ENCODE data around the gene SSBP1.
"Not testable (repeated sequence)": the region's sequence is repeated elsewhere in the genome, so short reads cannot be mapped to it uniquely, and the experiment has no call there.

SSBP1 gene, protein sequence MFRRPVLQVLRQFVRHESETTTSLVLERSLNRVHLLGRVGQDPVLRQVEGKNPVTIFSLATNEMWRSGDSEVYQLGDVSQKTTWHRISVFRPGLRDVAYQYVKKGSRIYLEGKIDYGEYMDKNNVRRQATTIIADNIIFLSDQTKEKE
- 52.4 to 77.5 (median 56.9) reads per million in 4 donors for total RNA-seq

DNA sequence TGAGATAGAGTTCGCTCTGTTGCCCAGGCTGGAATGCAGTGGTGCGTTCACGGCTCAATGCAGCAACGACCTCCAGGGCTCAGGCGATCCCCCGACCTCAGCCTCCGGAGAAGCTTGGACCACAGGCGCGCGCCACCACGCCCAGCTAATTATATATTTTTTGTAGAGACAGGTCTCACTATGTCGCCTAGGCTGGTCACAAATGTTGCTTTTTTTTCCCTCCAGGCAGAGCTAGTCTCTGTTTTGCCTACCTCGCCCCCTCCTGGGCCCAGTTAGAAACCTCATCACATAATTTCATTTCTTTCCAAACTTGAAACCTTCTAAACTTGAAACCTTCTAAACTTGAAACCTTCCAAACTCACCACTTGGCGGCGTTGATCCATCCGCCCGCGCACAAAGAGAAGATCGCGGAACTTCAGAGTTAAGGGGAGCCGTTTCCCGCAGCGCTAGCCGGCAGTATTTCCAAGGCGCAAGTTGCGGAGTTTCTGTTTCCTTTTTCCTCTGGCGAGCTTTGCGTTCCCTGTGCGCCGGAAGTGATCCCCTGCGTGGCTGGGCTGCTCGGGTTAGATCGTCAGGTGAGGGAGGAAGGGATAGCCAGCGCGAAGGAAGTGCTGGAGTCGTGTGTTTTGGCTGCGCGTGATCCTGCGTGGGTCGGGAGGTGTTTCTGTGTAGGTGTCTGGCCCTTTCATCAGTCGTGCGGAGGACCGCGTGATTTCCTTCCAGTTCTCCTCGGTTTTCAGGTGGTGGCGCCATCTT, at the start of gene SSBP1:
Gene SSBP1, plus strand, starts transcription at position 523 of the 756 bp plus-strand sequence. CDS start 809 bp downstream, outside the sequence.
- peak; percentile 77 to 97 (median 86) for DNase-seq

GRCh38 chr7:141689072-141689825, 48.9 kb upstream of the SSBP1 start:
- DNase-seq: not testable (repeated sequence)

DNA sequence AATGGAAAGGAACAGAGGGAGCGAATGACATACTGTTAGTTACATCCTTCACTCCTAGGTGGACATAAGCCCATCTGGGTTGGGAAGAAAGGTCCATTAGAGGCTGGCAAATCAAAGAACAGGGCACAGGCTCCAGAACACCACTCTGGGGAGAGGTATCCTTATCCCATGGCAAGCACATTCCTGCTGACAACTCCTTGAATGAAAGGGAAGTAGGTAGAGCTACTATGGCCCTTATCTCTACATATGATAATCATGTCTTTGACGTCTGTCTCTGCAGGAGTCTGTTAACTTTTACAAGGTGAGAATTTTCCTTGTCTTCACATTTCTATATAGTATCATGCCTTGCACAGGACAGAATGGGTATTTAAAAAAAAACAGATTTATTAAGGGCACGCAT, 46.6 kb upstream of the SSBP1 start:
- no peak for DNase-seq

- no peak for DNase-seq
Observed at GRCh38 chr7:141691961-141692360, 46.2 kb upstream of the SSBP1 start.

DNA sequence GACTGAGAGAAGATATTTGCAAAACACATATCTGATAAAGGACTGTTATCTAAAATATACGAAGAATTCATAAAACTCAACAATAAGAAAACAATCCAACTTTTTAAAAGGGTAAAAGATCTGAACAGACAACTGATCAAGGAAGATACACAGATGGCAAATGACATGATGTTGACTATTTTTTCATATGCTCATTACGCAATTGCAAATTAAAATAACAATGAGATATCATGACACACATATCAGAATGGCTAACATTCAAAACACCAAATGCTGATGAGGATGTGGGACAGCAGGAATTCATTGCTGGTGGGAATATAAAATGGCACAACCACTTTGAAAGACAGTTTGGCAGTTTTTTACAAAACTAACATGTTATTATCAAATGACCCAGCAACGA, 45.1 kb upstream of the SSBP1 start:
- no peak for DNase-seq

- no peak for DNase-seq
Observed at GRCh38 chr7:141695803-141696289, 42.3 kb upstream of the SSBP1 start.

GRCh38 chr7:141696348-141696747, 41.8 kb upstream of the SSBP1 start:
- DNase-seq: no peak

DNA sequence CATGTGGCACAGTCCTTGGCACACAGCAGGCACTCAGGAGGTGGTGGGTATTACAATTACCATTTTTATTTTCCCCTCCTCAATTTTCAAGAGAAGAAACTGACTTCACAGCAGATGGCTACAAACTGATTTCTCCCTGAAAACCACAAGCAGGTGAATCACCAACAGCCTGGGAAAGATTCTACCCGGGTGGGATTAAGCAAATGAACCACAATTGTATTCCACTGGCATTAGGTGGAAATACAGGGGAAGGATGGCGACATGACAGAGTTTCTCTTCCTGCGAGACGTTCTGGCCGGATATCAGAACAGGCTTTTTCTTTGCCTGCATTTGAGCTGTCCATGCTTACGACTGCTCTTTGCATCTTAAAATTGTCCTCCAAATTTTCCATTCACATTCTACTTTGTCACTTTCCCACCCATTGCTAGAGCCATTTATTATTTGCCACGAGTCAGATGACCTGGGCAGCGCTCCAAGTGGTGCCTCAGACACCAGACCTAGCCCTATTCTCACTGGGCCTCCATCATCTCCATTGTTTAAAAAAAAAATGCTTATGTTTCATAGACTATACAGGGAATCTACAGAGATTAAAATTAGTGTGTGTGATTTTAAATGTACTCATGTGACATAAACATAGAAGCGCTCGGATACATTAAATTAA, 40.8 kb upstream of the SSBP1 start:
- no peak for DNase-seq

DNA sequence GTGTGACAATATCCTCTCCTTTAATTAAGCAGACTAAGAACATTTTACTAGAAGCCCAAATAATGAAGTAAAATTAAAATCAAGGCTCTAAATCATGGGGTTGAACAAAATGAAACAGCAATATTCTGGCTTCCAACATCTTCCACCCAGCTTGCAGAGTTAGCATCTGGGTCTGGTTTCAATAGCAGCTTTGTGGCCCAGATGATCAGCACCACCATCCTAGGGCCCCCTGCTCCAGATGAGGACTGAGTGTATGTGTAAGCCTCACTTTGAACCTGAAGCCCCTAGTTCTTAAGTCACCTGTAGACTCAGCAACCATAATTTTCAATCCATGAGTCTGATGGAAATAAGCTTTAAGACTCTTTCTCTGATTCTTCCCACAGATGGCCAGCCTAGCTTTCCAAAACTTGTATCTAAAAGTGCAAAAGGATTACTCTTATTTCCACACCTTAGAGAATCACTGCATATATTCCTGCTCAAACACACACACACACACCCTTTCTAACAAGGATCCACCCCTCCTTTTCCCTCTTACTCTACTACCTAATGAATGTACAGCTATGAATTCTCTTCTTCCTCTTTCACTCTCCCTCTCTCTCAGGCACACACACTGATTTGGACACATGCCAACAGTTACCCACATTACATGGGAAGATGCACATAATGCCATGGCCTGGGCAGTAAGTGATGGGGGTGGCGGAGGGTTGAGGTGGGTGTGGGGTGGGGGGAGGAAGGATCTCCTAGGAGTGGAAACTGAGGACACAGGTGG, 39.7 kb upstream of the SSBP1 start:
- no peak for DNase-seq

- DNase-seq: no peak
Observed at GRCh38 chr7:141699860-141700259, 38.3 kb upstream of the SSBP1 start.

GRCh38 chr7:141700296-141700847, 37.8 kb upstream of the SSBP1 start:
- no peak for DNase-seq

DNA sequence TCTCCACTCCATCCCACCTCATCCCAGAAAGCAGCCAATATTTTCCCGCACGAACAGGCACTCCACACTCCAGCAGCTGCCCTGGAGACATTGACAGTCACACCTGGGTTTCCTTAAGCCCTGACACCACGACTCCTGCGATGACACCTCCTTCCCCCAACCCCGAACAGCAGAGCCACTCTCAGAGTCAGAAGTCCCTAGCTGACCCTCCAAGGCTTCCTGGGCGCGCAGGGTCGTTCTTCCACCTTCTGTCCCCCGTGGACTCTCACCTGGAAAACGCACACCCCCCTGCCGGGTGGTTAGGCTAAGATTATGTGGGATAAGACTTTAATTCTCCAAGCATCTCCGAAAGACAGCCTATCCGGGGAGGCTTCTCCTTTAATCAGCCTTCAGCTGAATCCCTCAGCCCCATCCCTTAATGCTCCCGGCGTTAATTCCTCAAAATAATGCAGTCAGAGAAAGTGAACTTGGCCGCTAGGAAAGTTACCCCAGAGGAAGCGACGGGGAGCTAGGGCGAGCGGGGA, 37.2 kb upstream of the SSBP1 start:
- DNase-seq: peak in 2 of 5 donors; percentile 4 to 12

DNA sequence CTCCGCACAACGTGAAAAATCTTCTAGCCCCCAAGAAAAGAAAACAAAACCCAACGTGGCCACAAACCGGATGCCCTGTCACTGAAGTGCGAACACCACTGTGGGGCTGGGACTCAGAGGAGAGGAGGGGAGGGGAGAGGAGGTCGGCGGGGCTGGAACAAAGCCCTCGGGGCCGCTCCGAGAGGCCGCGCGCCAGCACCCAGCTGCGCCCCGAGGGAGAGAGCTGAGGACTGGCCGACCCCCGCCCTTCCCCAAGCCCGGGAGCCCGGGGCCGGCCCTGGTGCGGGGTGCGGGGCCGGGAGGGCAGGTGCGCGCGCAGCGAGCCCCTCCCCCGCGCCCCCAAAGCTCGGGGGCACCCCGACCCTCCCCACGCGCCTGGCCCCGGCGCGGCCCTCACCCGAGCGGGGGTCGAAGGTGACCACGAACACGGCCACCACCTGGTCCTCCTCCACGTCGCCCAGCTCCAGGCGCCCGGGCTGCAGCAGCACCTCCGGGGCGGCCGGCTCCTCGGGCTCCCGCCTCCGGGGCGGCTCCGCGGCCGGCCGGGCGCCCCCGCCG, 36.6 kb upstream of the SSBP1 start:
- DNase-seq: peak; percentile 56 to 74 (median 67)

GRCh38 chr7:141702047-141702567, 36.1 kb upstream of the SSBP1 start, which contains the start of gene DENND11:
TSS of gene DENND11 (minus strand) at chr7:141702166. CDS start at chr7:141702153, 13 bp downstream.
- DNase-seq: peak; percentile 35 to 68 (median 47)

DNA sequence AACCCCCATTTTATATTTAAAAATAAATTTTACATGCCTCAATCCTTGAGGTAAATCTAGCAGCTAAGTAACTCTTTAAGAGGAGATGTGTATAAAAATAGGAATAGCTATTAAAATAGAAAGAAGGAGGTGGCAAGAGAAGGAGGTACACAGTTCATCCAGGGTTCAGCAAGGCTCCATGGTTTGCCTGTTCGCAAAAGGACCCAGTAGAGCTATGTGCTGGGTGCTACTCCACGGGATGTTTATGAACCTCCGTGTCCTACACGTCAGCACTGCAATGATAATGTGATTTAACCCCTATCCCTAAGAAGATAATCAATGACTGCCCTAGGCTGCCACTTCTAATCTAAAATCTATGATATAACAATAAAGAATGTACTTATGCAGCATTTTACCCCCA, 35.3 kb upstream of the SSBP1 start:
- DNase-seq: no peak

DNA sequence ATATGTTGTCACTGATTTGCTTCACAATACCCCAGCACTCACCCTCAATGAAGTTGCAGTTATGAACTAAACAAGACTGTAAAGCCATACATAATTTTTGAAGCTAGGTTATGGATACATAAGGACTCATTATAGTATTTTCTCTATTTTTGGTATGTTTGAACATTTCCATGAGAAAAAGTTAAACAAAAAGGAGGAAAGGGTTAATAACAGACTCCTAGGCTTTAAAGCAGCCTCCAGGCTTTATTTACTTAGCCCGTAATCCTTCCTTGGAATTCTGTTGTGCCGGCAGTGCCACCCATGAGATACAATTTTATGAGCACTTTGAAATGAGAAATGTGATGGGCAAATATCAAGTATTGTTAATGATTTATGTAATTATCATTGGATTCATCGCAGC, 34.0 kb upstream of the SSBP1 start:
- no peak for DNase-seq

- DNase-seq: no peak
Observed at GRCh38 chr7:141704741-141705140, 33.4 kb upstream of the SSBP1 start.

GRCh38 chr7:141706239-141707064, 31.7 kb upstream of the SSBP1 start:
- no peak for DNase-seq

GRCh38 chr7:141708351-141708750, 29.8 kb upstream of the SSBP1 start, which contains the start of gene WEE2:
TSS of gene WEE2 (plus strand) at chr7:141708353. CDS start at chr7:141708759, 406 bp downstream.
- DNase-seq: no peak

GRCh38 chr7:141709318-141709717, 28.8 kb upstream of the SSBP1 start:
- DNase-seq: no peak
